Measurements from ENCODE around the gene IFNA2. TPM values are rescaled to one million over a fixed set of nuclear protein-coding genes. Genes with fewer than 3 reads are reported as not detected.

IFNA2 gene
- total RNA-seq, 2 donors from 2014 or later = not detected

- H3K27me3 ChIP-seq (ENCODE audit: control insufficient read depth, insufficient read depth, low read length, poor library complexity, severe bottlenecking) = peaks cover 22% of the 10 kb centered on the region
- Mint-ChIP-seq H3K4me1 (peaks cover 6% of the 10 kb centered on the region), H3K27me3 (ENCODE audit: insufficient read depth) (peaks cover 42% of the 10 kb centered on the region), H3K9me3 (peaks cover 10% of the 10 kb centered on the region), H3K36me3 (ENCODE audit: low read depth) (no peaks in the 10 kb centered on the region), H3K4me3 (no peak overlapping the region), H3K27ac (no peak overlapping the region)
- no peak for DNase-seq
- H3K9me3 ChIP-seq (ENCODE audit: control insufficient read depth, low read length) = peaks cover 7% of the 10 kb centered on the region
- 80 to 95% methylated on average over 3 to 4 of the region's 4 CpGs for WGBS, 2 experiments (ENCODE audit: insufficient coverage in 1 of 2, insufficient read length in 1 of 2)
- no peak overlapping the region for H3K27ac ChIP-seq (ENCODE audit: low read depth, low read length)
- TF ChIP-seq CTCF (conservative IDR thresholded peaks at IDR 0.05) = no peak
- H3K4me1 ChIP-seq (ENCODE audit: control insufficient read depth, insufficient read depth, low read length) = no peaks in the 10 kb centered on the region
- H3K4me3 ChIP-seq (ENCODE audit: low read length) = no peak overlapping the region
- no peaks in the 10 kb centered on the region for H3K36me3 ChIP-seq (ENCODE audit: control insufficient read depth, insufficient read depth, low read length)
- H3K9ac ChIP-seq (ENCODE audit: extremely low read depth, low read length, poor library complexity, severe bottlenecking) = no peak overlapping the region
Observed at GRCh38 chr9:21340735-21341134, 44.5 kb downstream of the IFNA2 start.

DNA sequence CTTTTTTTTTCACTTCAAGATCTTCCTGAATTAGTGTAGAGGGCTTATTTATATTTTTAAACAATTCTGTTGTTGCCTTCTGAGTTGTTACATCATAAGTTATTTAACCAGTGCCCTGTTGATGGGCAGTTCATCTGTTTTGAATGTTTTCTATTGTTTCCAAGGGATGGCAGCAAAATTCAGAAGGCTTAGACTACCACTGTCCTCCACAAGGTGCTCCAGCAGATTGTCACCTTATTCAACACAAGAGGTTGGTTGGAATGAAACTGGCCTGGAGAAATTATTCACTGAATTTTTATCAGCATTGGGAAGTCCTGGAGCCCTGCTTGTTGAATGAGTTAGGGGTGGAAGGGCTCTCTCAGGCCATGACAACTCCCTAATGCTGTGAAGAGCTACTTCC, 48.7 kb downstream of the IFNA2 start:
- Mint-ChIP-seq H3K4me1 (peaks cover 24% of the 10 kb centered on the region), H3K27ac (no peak overlapping the region), H3K27me3 (ENCODE audit: insufficient read depth) (peaks cover 28% of the 10 kb centered on the region), H3K4me3 (no peak overlapping the region), H3K36me3 (ENCODE audit: low read depth) (peaks cover 17% of the 10 kb centered on the region), H3K9me3 (no peaks in the 10 kb centered on the region)
- TF ChIP-seq CTCF (conservative IDR thresholded peaks at IDR 0.05) = peak; percentile 54
- Histone ChIP-seq H3K27ac (ENCODE audit: low read depth, low read length) (no peak overlapping the region), H3K36me3 (ENCODE audit: control insufficient read depth, insufficient read depth, low read length) (peaks cover 23% of the 10 kb centered on the region), H3K4me3 (ENCODE audit: low read length) (no peak overlapping the region), H3K9ac (ENCODE audit: extremely low read depth, low read length, poor library complexity, severe bottlenecking) (no peak overlapping the region), H3K9me3 (ENCODE audit: control insufficient read depth, low read length) (no peaks in the 10 kb centered on the region), H3K27me3 (ENCODE audit: control insufficient read depth, insufficient read depth, low read length, poor library complexity, severe bottlenecking) (peaks cover 17% of the 10 kb centered on the region), H3K4me1 (ENCODE audit: control insufficient read depth, insufficient read depth, low read length) (peaks cover 7% of the 10 kb centered on the region)
- DNase-seq = no peak

- peak within 1 kb of the TSS; percentile 79 for H3K27ac ChIP-seq (ENCODE audit: low read depth, low read length)
- peaks cover 15% of the 10 kb centered on the region for H3K27me3 ChIP-seq (ENCODE audit: control insufficient read depth, insufficient read depth, low read length, poor library complexity, severe bottlenecking)
- WGBS, 2 experiments (ENCODE audit: insufficient coverage in 1 of 2, insufficient read length in 1 of 2) = 1 to 3% methylated on average over 16 to 55 of the region's 55 CpGs
- Mint-ChIP-seq H3K4me3 (peak within 1 kb of the TSS; percentile 90), H3K27me3 (ENCODE audit: insufficient read depth) (peaks cover 17% of the 10 kb centered on the region), H3K27ac (peak within 1 kb of the TSS; percentile 93), H3K4me1 (peaks cover 28% of the 10 kb centered on the region), H3K9me3 (no peaks in the 10 kb centered on the region), H3K36me3 (ENCODE audit: low read depth) (peaks cover 21% of the 10 kb centered on the region)
- no peaks in the 10 kb centered on the region for H3K9me3 ChIP-seq (ENCODE audit: control insufficient read depth, low read length)
- peak; percentile 96 for DNase-seq
- peaks cover 7% of the 10 kb centered on the region for H3K4me1 ChIP-seq (ENCODE audit: control insufficient read depth, insufficient read depth, low read length)
- H3K4me3 ChIP-seq (ENCODE audit: low read length) = peak within 1 kb of the TSS; percentile 89
- peak within 1 kb of the TSS; percentile 91 for H3K9ac ChIP-seq (ENCODE audit: extremely low read depth, low read length, poor library complexity, severe bottlenecking)
- TF ChIP-seq CTCF (conservative IDR thresholded peaks at IDR 0.05) = no peak
- H3K36me3 ChIP-seq (ENCODE audit: control insufficient read depth, insufficient read depth, low read length) = peaks cover 35% of the 10 kb centered on the region
Observed at GRCh38 chr9:21334701-21335632, 50.2 kb downstream of the IFNA2 start, which contains the start of gene KLHL9. KLHL9 (minus strand) TSS chr9:21335404; CDS start chr9:21334859, 545 bp downstream.

Other genes with a start within 250 kb of the IFNA2 start
- gene IFNW1, start 243.6 kb downstream of the IFNA2 start, total RNA-seq = not detected
- not detected for gene IFNA21, start 218.7 kb downstream of the IFNA2 start, total RNA-seq
- gene IFNA4, start 197.8 kb downstream of the IFNA2 start, total RNA-seq = not detected
- not detected for gene IFNA7, start 183.2 kb downstream of the IFNA2 start, total RNA-seq
- not detected for gene IFNA10, start 178.3 kb downstream of the IFNA2 start, total RNA-seq
- gene IFNA16, start 168.1 kb downstream of the IFNA2 start, total RNA-seq = not detected
- gene IFNA17, start 157.2 kb downstream of the IFNA2 start, total RNA-seq = not detected
- gene IFNA14, start 145.4 kb downstream of the IFNA2 start, total RNA-seq = not detected
- not detected for gene IFNA5, start 80.1 kb downstream of the IFNA2 start, total RNA-seq
- 10 to 100 TPM; 24.6 to 32.0 TPM for gene KLHL9, start 50.0 kb downstream of the IFNA2 start, total RNA-seq
- gene IFNA6, start 34.5 kb downstream of the IFNA2 start, total RNA-seq = not detected
- not detected for gene IFNA13, start 17.3 kb downstream of the IFNA2 start, total RNA-seq
- not detected for gene IFNA8, start 23.7 kb upstream of the IFNA2 start, total RNA-seq
- gene IFNA1, start 55.0 kb upstream of the IFNA2 start, total RNA-seq = not detected
- gene IFNE, start 96.9 kb upstream of the IFNA2 start, total RNA-seq = 1 to 10 TPM; 1.5 to 2.0 TPM